HL-60 (cell line): Measurements from ENCODE around the gene ADPGK.

Experiments
- DNase-seq, 2 experiments: peaks; one replicate each; pipeline ENCODE4 v3.0.0-alpha.2; 2010 to 2020; ENCODE audit warnings: low read depth in 1 of 2, low spot score in 1 of 2
- H3K27ac ChIP-seq: fragments of 250-450 bp; sonication (Bioruptor Pico); replicated peaks from 2 replicates; pipeline ENCODE4 v1.5.1; 2020; ENCODE audit warnings: mild to moderate bottlenecking, moderate library complexity
- H3K27me3 ChIP-seq: fragments of 250-450 bp; sonication (Bioruptor Pico); 2 replicates; pipeline ENCODE4 v1.5.1; 2021; ENCODE audit warnings: mild to moderate bottlenecking, moderate library complexity; ENCODE audit not compliant: insufficient read depth, poor library complexity, severe bottlenecking
- H3K4me3 ChIP-seq: replicated peaks from 2 replicates; pipeline ENCODE4 v1.5.1; 2011; ENCODE audit warnings: mild to moderate bottlenecking, control low read depth, low read length; ENCODE audit not compliant: insufficient read depth
- GABPA ChIP-seq: IDR thresholded peaks from 2 replicates; pipeline ENCODE4 v1.6.1; 2012; ENCODE audit warnings: low read depth
- POLR2AphosphoS5 ChIP-seq: IDR thresholded peaks from 2 replicates; pipeline ENCODE4 v1.6.1; 2012; ENCODE audit warnings: low read depth
- SPI1 ChIP-seq: IDR thresholded peaks from 2 replicates; pipeline ENCODE4 v1.6.1; 2012; ENCODE audit warnings: low read depth, mild to moderate bottlenecking, borderline replicate concordance
- TF ChIP-seq, protein P1 (sequence below): IDR thresholded peaks from one replicate; pipeline ENCODE4 v1.5.1; 2011; ENCODE audit warnings: low read length, control low read depth, inconsistent platforms; ENCODE audit not compliant: insufficient read depth
- TF ChIP-seq, protein P2 (sequence below): IDR thresholded peaks from 2 replicates; pipeline ENCODE4 v1.6.1; 2012; ENCODE audit warnings: low read depth; ENCODE audit not compliant: insufficient replicate concordance

The ADPGK gene

GRCh38 chr15:72758182-72758581, 25.4 kb downstream of the ADPGK start:
- DNase-seq = no peak
- H3K4me3 ChIP-seq = no peak overlapping the region

GRCh38 chr15:72754096-72754495, 29.5 kb downstream of the ADPGK start:
- TF ChIP-seq, protein P1, sequence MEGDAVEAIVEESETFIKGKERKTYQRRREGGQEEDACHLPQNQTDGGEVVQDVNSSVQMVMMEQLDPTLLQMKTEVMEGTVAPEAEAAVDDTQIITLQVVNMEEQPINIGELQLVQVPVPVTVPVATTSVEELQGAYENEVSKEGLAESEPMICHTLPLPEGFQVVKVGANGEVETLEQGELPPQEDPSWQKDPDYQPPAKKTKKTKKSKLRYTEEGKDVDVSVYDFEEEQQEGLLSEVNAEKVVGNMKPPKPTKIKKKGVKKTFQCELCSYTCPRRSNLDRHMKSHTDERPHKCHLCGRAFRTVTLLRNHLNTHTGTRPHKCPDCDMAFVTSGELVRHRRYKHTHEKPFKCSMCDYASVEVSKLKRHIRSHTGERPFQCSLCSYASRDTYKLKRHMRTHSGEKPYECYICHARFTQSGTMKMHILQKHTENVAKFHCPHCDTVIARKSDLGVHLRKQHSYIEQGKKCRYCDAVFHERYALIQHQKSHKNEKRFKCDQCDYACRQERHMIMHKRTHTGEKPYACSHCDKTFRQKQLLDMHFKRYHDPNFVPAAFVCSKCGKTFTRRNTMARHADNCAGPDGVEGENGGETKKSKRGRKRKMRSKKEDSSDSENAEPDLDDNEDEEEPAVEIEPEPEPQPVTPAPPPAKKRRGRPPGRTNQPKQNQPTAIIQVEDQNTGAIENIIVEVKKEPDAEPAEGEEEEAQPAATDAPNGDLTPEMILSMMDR = no peak
- TF ChIP-seq GABPA (no peak), POLR2AphosphoS5 (no peak), SPI1 (no peak)
- TF ChIP-seq, protein P2, sequence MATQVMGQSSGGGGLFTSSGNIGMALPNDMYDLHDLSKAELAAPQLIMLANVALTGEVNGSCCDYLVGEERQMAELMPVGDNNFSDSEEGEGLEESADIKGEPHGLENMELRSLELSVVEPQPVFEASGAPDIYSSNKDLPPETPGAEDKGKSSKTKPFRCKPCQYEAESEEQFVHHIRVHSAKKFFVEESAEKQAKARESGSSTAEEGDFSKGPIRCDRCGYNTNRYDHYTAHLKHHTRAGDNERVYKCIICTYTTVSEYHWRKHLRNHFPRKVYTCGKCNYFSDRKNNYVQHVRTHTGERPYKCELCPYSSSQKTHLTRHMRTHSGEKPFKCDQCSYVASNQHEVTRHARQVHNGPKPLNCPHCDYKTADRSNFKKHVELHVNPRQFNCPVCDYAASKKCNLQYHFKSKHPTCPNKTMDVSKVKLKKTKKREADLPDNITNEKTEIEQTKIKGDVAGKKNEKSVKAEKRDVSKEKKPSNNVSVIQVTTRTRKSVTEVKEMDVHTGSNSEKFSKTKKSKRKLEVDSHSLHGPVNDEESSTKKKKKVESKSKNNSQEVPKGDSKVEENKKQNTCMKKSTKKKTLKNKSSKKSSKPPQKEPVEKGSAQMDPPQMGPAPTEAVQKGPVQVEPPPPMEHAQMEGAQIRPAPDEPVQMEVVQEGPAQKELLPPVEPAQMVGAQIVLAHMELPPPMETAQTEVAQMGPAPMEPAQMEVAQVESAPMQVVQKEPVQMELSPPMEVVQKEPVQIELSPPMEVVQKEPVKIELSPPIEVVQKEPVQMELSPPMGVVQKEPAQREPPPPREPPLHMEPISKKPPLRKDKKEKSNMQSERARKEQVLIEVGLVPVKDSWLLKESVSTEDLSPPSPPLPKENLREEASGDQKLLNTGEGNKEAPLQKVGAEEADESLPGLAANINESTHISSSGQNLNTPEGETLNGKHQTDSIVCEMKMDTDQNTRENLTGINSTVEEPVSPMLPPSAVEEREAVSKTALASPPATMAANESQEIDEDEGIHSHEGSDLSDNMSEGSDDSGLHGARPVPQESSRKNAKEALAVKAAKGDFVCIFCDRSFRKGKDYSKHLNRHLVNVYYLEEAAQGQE = no peak
- no peaks in the 10 kb centered on the region for H3K27me3 ChIP-seq
- no peak overlapping the region for H3K4me3 ChIP-seq
- DNase-seq = no peak
- H3K27ac ChIP-seq = no peak overlapping the region

More at GRCh38 chr15:72758182-72758581, 25.4 kb downstream of the ADPGK start:
- TF ChIP-seq, protein P1 = no peak
- TF ChIP-seq GABPA (no peak), SPI1 (no peak), POLR2AphosphoS5 (no peak)
- TF ChIP-seq, protein P2 = no peak
- Histone ChIP-seq H3K27ac (no peak overlapping the region), H3K27me3 (no peaks in the 10 kb centered on the region)

- Histone ChIP-seq H3K27me3 (no peaks in the 10 kb centered on the region), H3K4me3 (no peak overlapping the region), H3K27ac (peak overlapping the region; percentile 24)
- TF ChIP-seq POLR2AphosphoS5 = peak; percentile 43; the same call in 1 of the 2 replicates
- TF ChIP-seq SPI1 = peak; percentile 70; the same call in 1 of the 2 replicates
- TF ChIP-seq GABPA = no peak
- TF ChIP-seq, protein P2 = no peak
- TF ChIP-seq, protein P1 = no peak
- DNase-seq = peak in 1 of 2 experiments; percentile 84
These were observed 31.7 kb downstream of the ADPGK start for GRCh38 chr15:72751751-72752455.
